ENCODE data around the gene PRKG1. TPM values are rescaled to one million over a fixed set of nuclear protein-coding genes. Genes with fewer than 3 reads are reported as not detected.

The PRKG1 gene
- total RNA-seq, 5 donors from 2014 or later (not counting 1 experiment from before 2014, with no cell fraction given), result 0.03 to 0.26 (median 0.19) TPM; not detected in 1

- Histone ChIP-seq H3K27ac (ENCODE audit: low read length) (no peak overlapping the region), H3K27me3 (replicated peaks in 1 of 2; ENCODE audit: control insufficient read depth in 2 of 2, extremely low read depth in 1 of 2, insufficient read depth in 2 of 2, low read length in 1 of 2) (no peaks in the 10 kb centered on the region), H3K9me3 (no peaks in the 10 kb centered on the region), H3K4me1 (ENCODE audit: control insufficient read depth in 1 of 2, extremely low read depth in 1 of 2, insufficient read depth in 2 of 2, low read length in 2 of 2) (no peaks in the 10 kb centered on the region), H3K4me3 (ENCODE audit: control insufficient read depth in 1 of 2, extremely low read depth in 1 of 2, low read length in 1 of 2) (no peak overlapping the region), H3K36me3 (ENCODE audit: control insufficient read depth in 2 of 2, extremely low read depth in 1 of 2, insufficient read depth in 1 of 2, low read length in 1 of 2) (no peaks in the 10 kb centered on the region)
- ChIA-PET CTCF (no interaction called here), POLR2A (no interaction called here)
- no peak overlapping the region for H3K27ac Mint-ChIP-seq
- no peaks in the 10 kb centered on the region for H3K27me3 Mint-ChIP-seq
- WGBS (ENCODE audit: insufficient coverage), result 83% methylated on average over 5 of the region's 5 CpGs
- no peaks in the 10 kb centered on the region for H3K9me3 Mint-ChIP-seq
- H3K4me1 Mint-ChIP-seq, result no peaks in the 10 kb centered on the region
- DNase-seq, result no peak
- ATAC-seq (replicated peaks in 1 of 4), result no peak
- no peak overlapping the region for H3K4me3 Mint-ChIP-seq
- H3K36me3 Mint-ChIP-seq, result no peaks in the 10 kb centered on the region
Measured at GRCh38 chr10:52347327-52347667, 1273.0 kb downstream of the PRKG1 start.

Other genes starting within 250 kb of the PRKG1 start
- gene A1CF, start 188.9 kb upstream of the PRKG1 start, total RNA-seq, result under 1 TPM in 3 of 5 donors, not detected in 2; 0.07 to 0.28 (median 0.23) TPM